T-helper 17 cell (primary cell): Measurements from ENCODE around the gene ETDB. TPM values are rescaled to one million over a fixed set of nuclear protein-coding genes. Genes with fewer than 3 reads are reported as not detected.
"Not testable (repeated sequence)": the region's sequence is repeated elsewhere in the genome, so short reads cannot be mapped to it uniquely, and the experiment has no call there.

Experiments used
- ATAC-seq: fragments of 150-1000 bp; cut with Tn5 transposase; 2 replicates; pipeline ENCODE4 v1.10.0; 2021; ENCODE audit warnings: mild to moderate bottlenecking, moderate library complexity
- DNase-seq, 3 donors: peaks; one replicate each; pipeline versions ENCODE4 v3.0.0 to v3.0.0-alpha.2; 2020 to 2021
- H3K9me3 ChIP-seq: one replicate; pipeline ENCODE4 v1.7.0; 2013; ENCODE audit warnings: low read length, mild to moderate bottlenecking; ENCODE audit not compliant: control insufficient read depth, poor library complexity, severe bottlenecking
- H3K27ac Mint-ChIP-seq: one replicate; pipeline ENCODE4 v1.8.0; 2022; ENCODE audit warnings: mild to moderate bottlenecking, moderate library complexity, mixed read lengths
- H3K27me3 Mint-ChIP-seq: one replicate; pipeline ENCODE4 v1.8.0; 2022; ENCODE audit warnings: mixed read lengths
- H3K36me3 Mint-ChIP-seq: one replicate; pipeline ENCODE4 v1.8.0; 2022; ENCODE audit warnings: low read depth, mixed read lengths
- H3K4me1 Mint-ChIP-seq: one replicate; pipeline ENCODE4 v1.8.0; 2022; ENCODE audit warnings: mild to moderate bottlenecking, mixed read lengths
- H3K4me3 Mint-ChIP-seq: one replicate; pipeline ENCODE4 v1.8.0; 2022; ENCODE audit warnings: mild to moderate bottlenecking, moderate library complexity, mixed read lengths
- total RNA-seq, 4 donors: library from RNA in 2 of 4; stranded (reverse) in 2 of 4; gene quantifications; one replicate each; pipeline ENCODE4 v1.2.3 and lab custom pipeline; 2022 to 2026

ETDB gene
- total RNA-seq (not detected), total RNA-seq (lab: John Stamatoyannopoulos, UW) (0 reads per million in 2 donors)

GRCh38 chrX:135120056-135120576, at the start of gene ETDB:
Gene ETDB, minus strand, starts transcription at chrX:135120526. Its CDS starts 1,265 bp downstream, at chrX:135119261.
- not testable (repeated sequence) for H3K27me3 Mint-ChIP-seq, DNase-seq, H3K9me3 ChIP-seq, H3K27ac Mint-ChIP-seq, H3K4me1 Mint-ChIP-seq, ATAC-seq, H3K36me3 Mint-ChIP-seq, H3K4me3 Mint-ChIP-seq

GRCh38 chrX:135169534-135169933, 49.2 kb upstream of the ETDB start:
- H3K4me3 Mint-ChIP-seq, DNase-seq, H3K36me3 Mint-ChIP-seq, H3K4me1 Mint-ChIP-seq, H3K27ac Mint-ChIP-seq, H3K9me3 ChIP-seq, ATAC-seq: not testable (repeated sequence)
- H3K27me3 Mint-ChIP-seq, result peaks cover 18% of the 10 kb centered on the region

- no peak overlapping the region for H3K27ac Mint-ChIP-seq
- DNase-seq (no peak), ATAC-seq (no peak)
- H3K4me3 Mint-ChIP-seq, result no peak overlapping the region
- H3K36me3 Mint-ChIP-seq, result no peaks in the 10 kb centered on the region
- peaks cover 11% of the 10 kb centered on the region for H3K27me3 Mint-ChIP-seq
- no peaks in the 10 kb centered on the region for H3K9me3 ChIP-seq
- peaks cover 3% of the 10 kb centered on the region for H3K4me1 Mint-ChIP-seq
Observed at GRCh38 chrX:135168486-135168885, 48.2 kb upstream of the ETDB start.

GRCh38 chrX:135154688-135155087, 34.4 kb upstream of the ETDB start:
- H3K27ac Mint-ChIP-seq, ATAC-seq, H3K27me3 Mint-ChIP-seq, H3K4me3 Mint-ChIP-seq, H3K9me3 ChIP-seq, H3K4me1 Mint-ChIP-seq, DNase-seq, H3K36me3 Mint-ChIP-seq: not testable (repeated sequence)

GRCh38 chrX:135126145-135126544, 5.8 kb upstream of the ETDB start:
- H3K9me3 ChIP-seq, ATAC-seq, H3K4me3 Mint-ChIP-seq, H3K4me1 Mint-ChIP-seq, H3K27me3 Mint-ChIP-seq, H3K27ac Mint-ChIP-seq, DNase-seq, H3K36me3 Mint-ChIP-seq: not testable (repeated sequence)

GRCh38 chrX:135116064-135116463, 4.3 kb downstream of the ETDB start:
- not testable (repeated sequence) for H3K4me1 Mint-ChIP-seq, H3K36me3 Mint-ChIP-seq, ATAC-seq, H3K27ac Mint-ChIP-seq, DNase-seq, H3K27me3 Mint-ChIP-seq, H3K4me3 Mint-ChIP-seq, H3K9me3 ChIP-seq

GRCh38 chrX:135114392-135114791, 5.9 kb downstream of the ETDB start:
- H3K27ac Mint-ChIP-seq, result no peak overlapping the region
- peak; percentile 42 for ATAC-seq
- H3K4me3 Mint-ChIP-seq, result no peak overlapping the region
- DNase-seq, result no peak
- H3K27me3 Mint-ChIP-seq, result no peaks in the 10 kb centered on the region
- no peaks in the 10 kb centered on the region for H3K9me3 ChIP-seq
- H3K4me1 Mint-ChIP-seq, result no peaks in the 10 kb centered on the region
- H3K36me3 Mint-ChIP-seq, result no peaks in the 10 kb centered on the region

- no peak overlapping the region for H3K27ac Mint-ChIP-seq
- no peaks in the 10 kb centered on the region for H3K4me1 Mint-ChIP-seq
- H3K27me3 Mint-ChIP-seq, result peaks cover 6% of the 10 kb centered on the region
- no peak for DNase-seq
- no peak for ATAC-seq
- H3K36me3 Mint-ChIP-seq, result no peaks in the 10 kb centered on the region
- no peak overlapping the region for H3K4me3 Mint-ChIP-seq
- no peaks in the 10 kb centered on the region for H3K9me3 ChIP-seq
Observed at GRCh38 chrX:135112743-135113142, 7.6 kb downstream of the ETDB start.

- no peaks in the 10 kb centered on the region for H3K4me1 Mint-ChIP-seq
Observed at GRCh38 chrX:135112096-135112729, 8.1 kb downstream of the ETDB start.

GRCh38 chrX:135109554-135109953, 10.8 kb downstream of the ETDB start:
- H3K9me3 ChIP-seq, result no peaks in the 10 kb centered on the region
- Mint-ChIP-seq H3K36me3 (no peaks in the 10 kb centered on the region), H3K27me3 (peaks cover 9% of the 10 kb centered on the region), H3K27ac (no peak overlapping the region), H3K4me1 (no peaks in the 10 kb centered on the region), H3K4me3 (no peak overlapping the region)
- no peak for ATAC-seq
- DNase-seq, result no peak

More at GRCh38 chrX:135112096-135112729, 8.1 kb downstream of the ETDB start:
- no peak overlapping the region for H3K27ac Mint-ChIP-seq
- ATAC-seq, result peak; percentile 68
- no peaks in the 10 kb centered on the region for H3K36me3 Mint-ChIP-seq
- peak in 1 of 3 donors; percentile 23 for DNase-seq
- no peaks in the 10 kb centered on the region for H3K9me3 ChIP-seq
- H3K4me3 Mint-ChIP-seq, result no peak overlapping the region
- H3K27me3 Mint-ChIP-seq, result peaks cover 6% of the 10 kb centered on the region

GRCh38 chrX:135099493-135099783, 20.9 kb downstream of the ETDB start:
- ATAC-seq, result no peak
- H3K9me3 ChIP-seq, result no peaks in the 10 kb centered on the region
- no peak for DNase-seq
- no peaks in the 10 kb centered on the region for H3K36me3 Mint-ChIP-seq
- no peak overlapping the region for H3K27ac Mint-ChIP-seq
- H3K4me3 Mint-ChIP-seq, result peak overlapping the region; percentile 63
- peaks cover 14% of the 10 kb centered on the region for H3K27me3 Mint-ChIP-seq
- H3K4me1 Mint-ChIP-seq, result peaks cover 8% of the 10 kb centered on the region

- peak overlapping the region; percentile 73 for H3K4me3 Mint-ChIP-seq
- H3K4me1 Mint-ChIP-seq, H3K36me3 Mint-ChIP-seq, ATAC-seq, H3K27ac Mint-ChIP-seq, H3K9me3 ChIP-seq, DNase-seq, H3K27me3 Mint-ChIP-seq: not testable (repeated sequence)
Observed at GRCh38 chrX:135097196-135097744, 23.1 kb downstream of the ETDB start.

GRCh38 chrX:135095715-135096114, 24.6 kb downstream of the ETDB start:
- Mint-ChIP-seq H3K4me3 (peak overlapping the region; percentile 50), H3K27me3 (peaks cover 5% of the 10 kb centered on the region)

GRCh38 chrX:135094726-135095125, 25.6 kb downstream of the ETDB start:
- H3K4me3 Mint-ChIP-seq, result no peak overlapping the region
- DNase-seq (no peak), ATAC-seq (no peak)
- no peaks in the 10 kb centered on the region for H3K9me3 ChIP-seq
- H3K36me3 Mint-ChIP-seq, result no peaks in the 10 kb centered on the region
- peaks cover 8% of the 10 kb centered on the region for H3K4me1 Mint-ChIP-seq
- H3K27ac Mint-ChIP-seq, result no peak overlapping the region
- peaks cover 5% of the 10 kb centered on the region for H3K27me3 Mint-ChIP-seq

More at GRCh38 chrX:135095715-135096114, 24.6 kb downstream of the ETDB start:
- DNase-seq (no peak), ATAC-seq (no peak)
- no peaks in the 10 kb centered on the region for H3K9me3 ChIP-seq
- Mint-ChIP-seq H3K36me3 (no peaks in the 10 kb centered on the region), H3K4me1 (peaks cover 8% of the 10 kb centered on the region), H3K27ac (no peak overlapping the region)
